ENCODE data around the gene RASD2.

DNA sequence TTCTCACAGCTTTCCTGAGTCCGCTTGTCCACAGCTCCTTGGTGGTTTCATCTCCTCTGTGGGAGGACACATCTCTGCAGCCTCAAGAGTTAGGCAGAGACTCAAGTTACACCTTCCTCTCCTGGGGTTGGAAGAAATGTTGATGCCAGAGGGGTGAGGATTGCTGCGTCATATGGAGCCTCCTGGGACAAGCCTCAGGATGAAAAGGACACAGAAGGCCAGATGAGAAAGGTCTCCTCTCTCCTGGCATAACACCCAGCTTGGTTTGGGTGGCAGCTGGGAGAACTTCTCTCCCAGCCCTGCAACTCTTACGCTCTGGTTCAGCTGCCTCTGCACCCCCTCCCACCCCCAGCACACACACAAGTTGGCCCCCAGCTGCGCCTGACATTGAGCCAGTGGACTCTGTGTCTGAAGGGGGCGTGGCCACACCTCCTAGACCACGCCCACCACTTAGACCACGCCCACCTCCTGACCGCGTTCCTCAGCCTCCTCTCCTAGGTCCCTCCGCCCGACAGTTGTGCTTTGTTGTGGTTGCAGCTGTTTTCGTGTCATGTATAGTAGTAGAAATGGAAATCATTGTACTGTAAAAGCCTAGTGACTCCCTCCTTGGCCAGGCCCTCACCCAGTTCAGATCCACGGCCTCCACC is 11.7 kb downstream of the RASD2 start:
- TF ChIP-seq POLR2AphosphoS5 (IDR thresholded peaks at IDR 0.05; ENCODE audit: low read depth) (no peak), EZH2 (IDR thresholded peaks at IDR 0.05; ENCODE audit: low read depth, unreplicated experiment) (no peak), CREB1 (CRISPR knock-in tag; IDR thresholded peaks at IDR 0.05; ENCODE audit: low read depth) (no peak), EZH2phosphoT487 (IDR thresholded peaks at IDR 0.05; ENCODE audit: unreplicated experiment) (no peak), NANOG (IDR thresholded peaks at IDR 0.05; ENCODE audit: borderline replicate concordance) (no peak), JUNB (IDR thresholded peaks at IDR 0.05; ENCODE audit: unreplicated experiment) (no peak), STAT1 (IDR thresholded peaks at IDR 0.05; ENCODE audit: unreplicated experiment) (no peak), ZNF114 (CRISPR knock-in tag; IDR thresholded peaks at IDR 0.05) (no peak)
- TF ChIP-seq, protein P1, sequence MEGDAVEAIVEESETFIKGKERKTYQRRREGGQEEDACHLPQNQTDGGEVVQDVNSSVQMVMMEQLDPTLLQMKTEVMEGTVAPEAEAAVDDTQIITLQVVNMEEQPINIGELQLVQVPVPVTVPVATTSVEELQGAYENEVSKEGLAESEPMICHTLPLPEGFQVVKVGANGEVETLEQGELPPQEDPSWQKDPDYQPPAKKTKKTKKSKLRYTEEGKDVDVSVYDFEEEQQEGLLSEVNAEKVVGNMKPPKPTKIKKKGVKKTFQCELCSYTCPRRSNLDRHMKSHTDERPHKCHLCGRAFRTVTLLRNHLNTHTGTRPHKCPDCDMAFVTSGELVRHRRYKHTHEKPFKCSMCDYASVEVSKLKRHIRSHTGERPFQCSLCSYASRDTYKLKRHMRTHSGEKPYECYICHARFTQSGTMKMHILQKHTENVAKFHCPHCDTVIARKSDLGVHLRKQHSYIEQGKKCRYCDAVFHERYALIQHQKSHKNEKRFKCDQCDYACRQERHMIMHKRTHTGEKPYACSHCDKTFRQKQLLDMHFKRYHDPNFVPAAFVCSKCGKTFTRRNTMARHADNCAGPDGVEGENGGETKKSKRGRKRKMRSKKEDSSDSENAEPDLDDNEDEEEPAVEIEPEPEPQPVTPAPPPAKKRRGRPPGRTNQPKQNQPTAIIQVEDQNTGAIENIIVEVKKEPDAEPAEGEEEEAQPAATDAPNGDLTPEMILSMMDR (conservative IDR thresholded peaks at IDR 0.05; ENCODE audit: low read depth in 2 of 2): no peak
- TF ChIP-seq, protein P2, sequence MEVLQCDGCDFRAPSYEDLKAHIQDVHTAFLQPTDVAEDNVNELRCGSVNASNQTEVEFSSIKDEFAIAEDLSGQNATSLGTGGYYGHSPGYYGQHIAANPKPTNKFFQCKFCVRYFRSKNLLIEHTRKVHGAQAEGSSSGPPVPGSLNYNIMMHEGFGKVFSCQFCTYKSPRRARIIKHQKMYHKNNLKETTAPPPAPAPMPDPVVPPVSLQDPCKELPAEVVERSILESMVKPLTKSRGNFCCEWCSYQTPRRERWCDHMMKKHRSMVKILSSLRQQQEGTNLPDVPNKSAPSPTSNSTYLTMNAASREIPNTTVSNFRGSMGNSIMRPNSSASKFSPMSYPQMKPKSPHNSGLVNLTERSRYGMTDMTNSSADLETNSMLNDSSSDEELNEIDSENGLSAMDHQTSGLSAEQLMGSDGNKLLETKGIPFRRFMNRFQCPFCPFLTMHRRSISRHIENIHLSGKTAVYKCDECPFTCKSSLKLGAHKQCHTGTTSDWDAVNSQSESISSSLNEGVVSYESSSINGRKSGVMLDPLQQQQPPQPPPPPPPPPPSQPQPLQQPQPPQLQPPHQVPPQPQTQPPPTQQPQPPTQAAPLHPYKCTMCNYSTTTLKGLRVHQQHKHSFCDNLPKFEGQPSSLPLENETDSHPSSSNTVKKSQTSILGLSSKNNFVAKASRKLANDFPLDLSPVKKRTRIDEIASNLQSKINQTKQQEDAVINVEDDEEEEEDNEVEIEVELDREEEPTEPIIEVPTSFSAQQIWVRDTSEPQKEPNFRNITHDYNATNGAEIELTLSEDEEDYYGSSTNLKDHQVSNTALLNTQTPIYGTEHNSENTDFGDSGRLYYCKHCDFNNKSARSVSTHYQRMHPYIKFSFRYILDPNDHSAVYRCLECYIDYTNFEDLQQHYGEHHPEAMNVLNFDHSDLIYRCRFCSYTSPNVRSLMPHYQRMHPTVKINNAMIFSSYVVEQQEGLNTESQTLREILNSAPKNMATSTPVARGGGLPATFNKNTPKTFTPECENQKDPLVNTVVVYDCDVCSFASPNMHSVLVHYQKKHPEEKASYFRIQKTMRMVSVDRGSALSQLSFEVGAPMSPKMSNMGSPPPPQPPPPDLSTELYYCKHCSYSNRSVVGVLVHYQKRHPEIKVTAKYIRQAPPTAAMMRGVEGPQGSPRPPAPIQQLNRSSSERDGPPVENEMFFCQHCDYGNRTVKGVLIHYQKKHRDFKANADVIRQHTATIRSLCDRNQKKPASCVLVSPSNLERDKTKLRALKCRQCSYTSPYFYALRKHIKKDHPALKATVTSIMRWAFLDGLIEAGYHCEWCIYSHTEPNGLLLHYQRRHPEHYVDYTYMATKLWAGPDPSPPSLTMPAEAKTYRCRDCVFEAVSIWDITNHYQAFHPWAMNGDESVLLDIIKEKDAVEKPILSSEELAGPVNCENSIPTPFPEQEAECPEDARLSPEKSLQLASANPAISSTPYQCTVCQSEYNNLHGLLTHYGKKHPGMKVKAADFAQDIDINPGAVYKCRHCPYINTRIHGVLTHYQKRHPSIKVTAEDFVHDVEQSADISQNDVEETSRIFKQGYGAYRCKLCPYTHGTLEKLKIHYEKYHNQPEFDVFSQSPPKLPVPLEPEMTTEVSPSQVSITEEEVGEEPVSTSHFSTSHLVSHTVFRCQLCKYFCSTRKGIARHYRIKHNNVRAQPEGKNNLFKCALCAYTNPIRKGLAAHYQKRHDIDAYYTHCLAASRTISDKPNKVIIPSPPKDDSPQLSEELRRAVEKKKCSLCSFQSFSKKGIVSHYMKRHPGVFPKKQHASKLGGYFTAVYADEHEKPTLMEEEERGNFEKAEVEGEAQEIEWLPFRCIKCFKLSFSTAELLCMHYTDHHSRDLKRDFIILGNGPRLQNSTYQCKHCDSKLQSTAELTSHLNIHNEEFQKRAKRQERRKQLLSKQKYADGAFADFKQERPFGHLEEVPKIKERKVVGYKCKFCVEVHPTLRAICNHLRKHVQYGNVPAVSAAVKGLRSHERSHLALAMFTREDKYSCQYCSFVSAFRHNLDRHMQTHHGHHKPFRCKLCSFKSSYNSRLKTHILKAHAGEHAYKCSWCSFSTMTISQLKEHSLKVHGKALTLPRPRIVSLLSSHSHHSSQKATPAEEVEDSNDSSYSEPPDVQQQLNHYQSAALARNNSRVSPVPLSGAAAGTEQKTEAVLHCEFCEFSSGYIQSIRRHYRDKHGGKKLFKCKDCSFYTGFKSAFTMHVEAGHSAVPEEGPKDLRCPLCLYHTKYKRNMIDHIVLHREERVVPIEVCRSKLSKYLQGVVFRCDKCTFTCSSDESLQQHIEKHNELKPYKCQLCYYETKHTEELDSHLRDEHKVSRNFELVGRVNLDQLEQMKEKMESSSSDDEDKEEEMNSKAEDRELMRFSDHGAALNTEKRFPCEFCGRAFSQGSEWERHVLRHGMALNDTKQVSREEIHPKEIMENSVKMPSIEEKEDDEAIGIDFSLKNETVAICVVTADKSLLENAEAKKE (CRISPR knock-in tag; IDR thresholded peaks at IDR 0.05): no peak
- TF ChIP-seq, protein P3, sequence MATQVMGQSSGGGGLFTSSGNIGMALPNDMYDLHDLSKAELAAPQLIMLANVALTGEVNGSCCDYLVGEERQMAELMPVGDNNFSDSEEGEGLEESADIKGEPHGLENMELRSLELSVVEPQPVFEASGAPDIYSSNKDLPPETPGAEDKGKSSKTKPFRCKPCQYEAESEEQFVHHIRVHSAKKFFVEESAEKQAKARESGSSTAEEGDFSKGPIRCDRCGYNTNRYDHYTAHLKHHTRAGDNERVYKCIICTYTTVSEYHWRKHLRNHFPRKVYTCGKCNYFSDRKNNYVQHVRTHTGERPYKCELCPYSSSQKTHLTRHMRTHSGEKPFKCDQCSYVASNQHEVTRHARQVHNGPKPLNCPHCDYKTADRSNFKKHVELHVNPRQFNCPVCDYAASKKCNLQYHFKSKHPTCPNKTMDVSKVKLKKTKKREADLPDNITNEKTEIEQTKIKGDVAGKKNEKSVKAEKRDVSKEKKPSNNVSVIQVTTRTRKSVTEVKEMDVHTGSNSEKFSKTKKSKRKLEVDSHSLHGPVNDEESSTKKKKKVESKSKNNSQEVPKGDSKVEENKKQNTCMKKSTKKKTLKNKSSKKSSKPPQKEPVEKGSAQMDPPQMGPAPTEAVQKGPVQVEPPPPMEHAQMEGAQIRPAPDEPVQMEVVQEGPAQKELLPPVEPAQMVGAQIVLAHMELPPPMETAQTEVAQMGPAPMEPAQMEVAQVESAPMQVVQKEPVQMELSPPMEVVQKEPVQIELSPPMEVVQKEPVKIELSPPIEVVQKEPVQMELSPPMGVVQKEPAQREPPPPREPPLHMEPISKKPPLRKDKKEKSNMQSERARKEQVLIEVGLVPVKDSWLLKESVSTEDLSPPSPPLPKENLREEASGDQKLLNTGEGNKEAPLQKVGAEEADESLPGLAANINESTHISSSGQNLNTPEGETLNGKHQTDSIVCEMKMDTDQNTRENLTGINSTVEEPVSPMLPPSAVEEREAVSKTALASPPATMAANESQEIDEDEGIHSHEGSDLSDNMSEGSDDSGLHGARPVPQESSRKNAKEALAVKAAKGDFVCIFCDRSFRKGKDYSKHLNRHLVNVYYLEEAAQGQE (IDR thresholded peaks at IDR 0.05; ENCODE audit: unreplicated experiment): no peak

Measured in GM23338 (cell line).